Fibroblast of lung (primary cell): ENCODE results near the gene CFAP119. TPM values are rescaled to one million over a fixed set of nuclear protein-coding genes. Genes with fewer than 3 reads are reported as not detected.
A peak's percentile ranks its signal among the peaks of the same experiment; 100 is the strongest.

ENCODE experiments used
- DNase-seq, 2 donors: peaks; one replicate each; pipeline versions ENCODE4 v3.0.0 to v3.0.0-alpha.2; 2010; ENCODE audit warnings: low read depth in 2 of 2
- H2AFZ ChIP-seq: 2 replicates; pipeline ENCODE4 v1.5.1; 2012; ENCODE audit warnings: low read length, control low read depth, inconsistent platforms
- H3K27ac ChIP-seq: 2 replicates; pipeline ENCODE4 v1.5.1; 2011; ENCODE audit warnings: low read length, control low read depth; ENCODE audit not compliant: insufficient read depth
- H3K27me3 ChIP-seq: 2 replicates; pipeline ENCODE4 v1.5.1; 2011; ENCODE audit warnings: mild to moderate bottlenecking, low read length; ENCODE audit not compliant: control insufficient read depth, insufficient read depth
- H3K36me3 ChIP-seq: 2 replicates; pipeline ENCODE4 v1.5.1; 2011; ENCODE audit warnings: low read length; ENCODE audit not compliant: control insufficient read depth, insufficient read depth
- H3K4me1 ChIP-seq: 2 replicates; pipeline ENCODE4 v1.5.1; 2011; ENCODE audit warnings: low read length; ENCODE audit not compliant: control insufficient read depth, insufficient read depth; ENCODE audit errors: extremely low read depth
- H3K4me2 ChIP-seq: 2 replicates; pipeline ENCODE4 v1.5.1; 2011; ENCODE audit warnings: low read length, control low read depth; ENCODE audit not compliant: insufficient read depth; ENCODE audit errors: extremely low read depth
- H3K4me3 ChIP-seq, 4 experiments: fragments of 200-600 bp in 1 of 4; sonication (generic) in 1 of 4; replicated peaks in 1 of 4; 2 replicates each; pipeline ENCODE4 v1.5.1; 2011 to 2016; ENCODE audit warnings: low read length in 4 of 4, low read depth in 3 of 4, mild to moderate bottlenecking in 3 of 4, control low read depth in 2 of 4, inconsistent platforms in 1 of 4, mixed read lengths in 1 of 4; ENCODE audit not compliant: insufficient read depth in 1 of 4; ENCODE audit errors: control extremely low read depth in 1 of 4
- H3K79me2 ChIP-seq: 2 replicates; pipeline ENCODE4 v1.5.1; 2012; ENCODE audit warnings: mild to moderate bottlenecking, low read length, inconsistent platforms; ENCODE audit not compliant: control insufficient read depth, insufficient read depth
- H3K9ac ChIP-seq: 2 replicates; pipeline ENCODE4 v1.5.1; 2011; ENCODE audit warnings: mild to moderate bottlenecking, low read length, control low read depth; ENCODE audit not compliant: insufficient read depth
- H3K9me3 ChIP-seq: 2 replicates; pipeline ENCODE4 v1.5.1; 2012; ENCODE audit warnings: low read depth, low read length; ENCODE audit not compliant: control insufficient read depth, insufficient read depth
- H4K20me1 ChIP-seq: 2 replicates; pipeline ENCODE4 v1.5.1; 2011; ENCODE audit warnings: low read length; ENCODE audit not compliant: control insufficient read depth, insufficient read depth; ENCODE audit errors: extremely low read depth
- EZH2 ChIP-seq: IDR thresholded peaks from 2 replicates; pipeline ENCODE4 v1.5.1; 2012; ENCODE audit warnings: low read length, control low read depth, mild to moderate bottlenecking; ENCODE audit errors: missing control alignments
- polyA plus RNA-seq, 2 donors: library from polyadenylated mRNA; depleted of rRNA in 1 of 2; stranded (reverse) in 1 of 2; unstranded in 1 of 2; fragments of >200 nt; gene quantifications; 2 replicates each; pipeline ENCODE4 v1.2.1, GENCODE V29; 2011 to 2012; ENCODE audit warnings: missing spikeins in 1 of 2
- total RNA-seq: library from RNA; depleted of rRNA; stranded (reverse); fragments of >200 nt; gene quantifications from 2 replicates; pipeline ENCODE4 v1.2.1, GENCODE V29; 2014
- TF ChIP-seq, protein P1 (sequence below), 2 donors: IDR thresholded peaks in 1 of 2; conservative IDR thresholded peaks in 1 of 2; 1 replicate in 1 of 2; 2 replicates in 1 of 2; pipeline ENCODE4 v1.5.1; 2011 to 2012; ENCODE audit warnings: low read length in 2 of 2, control low read depth in 1 of 2, inconsistent platforms in 1 of 2, low read depth in 1 of 2, mild to moderate bottlenecking in 1 of 2

Gene CFAP119
- total and polyA plus RNA-seq, 2 donors (not counting 1 experiment from before 2014, with no cell fraction given): 1.3 to 1.5 TPM

DNA sequence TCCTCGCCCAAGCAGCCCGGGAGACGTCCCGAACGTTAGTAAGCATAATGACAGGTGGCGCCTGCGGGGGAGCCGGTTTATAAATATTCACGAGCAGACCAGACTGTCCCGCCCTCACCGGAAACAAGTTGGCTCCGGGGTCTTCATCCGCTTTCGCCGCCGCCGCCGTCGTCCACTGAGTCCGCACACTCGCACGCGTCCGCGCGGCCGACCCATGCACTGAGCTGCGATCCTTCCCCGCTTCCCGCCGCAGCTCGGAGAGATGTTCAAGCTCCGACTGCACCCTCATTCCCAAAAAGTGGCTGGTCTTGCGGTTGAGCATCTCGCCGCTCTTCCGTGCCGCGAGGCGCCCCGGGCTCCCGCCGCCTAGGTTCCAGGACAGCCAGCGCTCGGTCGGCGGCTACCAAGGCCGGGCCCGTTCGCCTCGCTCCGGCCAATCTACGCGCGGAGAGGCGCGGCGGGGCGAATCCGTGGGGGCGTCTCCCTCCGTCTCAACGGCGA, 385 bp downstream of the CFAP119 start:
- H2AFZ ChIP-seq: peak overlapping the region; percentile 97
- peaks cover 14% of the 10 kb centered on the region for H3K4me1 ChIP-seq
- no peaks in the 10 kb centered on the region for H3K9me3 ChIP-seq
- peak overlapping the region; percentile 92 for H3K27ac ChIP-seq
- TF ChIP-seq, protein P1, sequence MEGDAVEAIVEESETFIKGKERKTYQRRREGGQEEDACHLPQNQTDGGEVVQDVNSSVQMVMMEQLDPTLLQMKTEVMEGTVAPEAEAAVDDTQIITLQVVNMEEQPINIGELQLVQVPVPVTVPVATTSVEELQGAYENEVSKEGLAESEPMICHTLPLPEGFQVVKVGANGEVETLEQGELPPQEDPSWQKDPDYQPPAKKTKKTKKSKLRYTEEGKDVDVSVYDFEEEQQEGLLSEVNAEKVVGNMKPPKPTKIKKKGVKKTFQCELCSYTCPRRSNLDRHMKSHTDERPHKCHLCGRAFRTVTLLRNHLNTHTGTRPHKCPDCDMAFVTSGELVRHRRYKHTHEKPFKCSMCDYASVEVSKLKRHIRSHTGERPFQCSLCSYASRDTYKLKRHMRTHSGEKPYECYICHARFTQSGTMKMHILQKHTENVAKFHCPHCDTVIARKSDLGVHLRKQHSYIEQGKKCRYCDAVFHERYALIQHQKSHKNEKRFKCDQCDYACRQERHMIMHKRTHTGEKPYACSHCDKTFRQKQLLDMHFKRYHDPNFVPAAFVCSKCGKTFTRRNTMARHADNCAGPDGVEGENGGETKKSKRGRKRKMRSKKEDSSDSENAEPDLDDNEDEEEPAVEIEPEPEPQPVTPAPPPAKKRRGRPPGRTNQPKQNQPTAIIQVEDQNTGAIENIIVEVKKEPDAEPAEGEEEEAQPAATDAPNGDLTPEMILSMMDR (conservative IDR thresholded peaks at IDR 0.05 in 1 of 2, IDR thresholded peaks at IDR 0.05 in 1 of 2; ENCODE audit: low read depth in 1 of 2, low read length in 2 of 2): no peak
- TF ChIP-seq EZH2: no peak
- H3K4me3 ChIP-seq: peak overlapping the region; percentile 81 to 95 (median 88)
- peak overlapping the region; percentile 98 for H3K4me2 ChIP-seq
- H3K79me2 ChIP-seq: peaks cover 26% of the 10 kb centered on the region
- DNase-seq: peak; percentile 18 to 34
- peaks cover 35% of the 10 kb centered on the region for H3K36me3 ChIP-seq
- peak overlapping the region; percentile 67 for H3K9ac ChIP-seq
- no peaks in the 10 kb centered on the region for H4K20me1 ChIP-seq
- no peaks in the 10 kb centered on the region for H3K27me3 ChIP-seq

- Histone ChIP-seq H3K27ac (peak overlapping the region; percentile 92), H3K4me2 (peak overlapping the region; percentile 98), H3K4me1 (peaks cover 14% of the 10 kb centered on the region), H3K79me2 (peaks cover 26% of the 10 kb centered on the region), H3K9ac (peak overlapping the region; percentile 67), H3K27me3 (no peaks in the 10 kb centered on the region), H3K36me3 (peaks cover 33% of the 10 kb centered on the region), H3K4me3 (peak overlapping the region; percentile 81 to 95 (median 88)), H4K20me1 (no peaks in the 10 kb centered on the region), H3K9me3 (no peaks in the 10 kb centered on the region), H2AFZ (peak overlapping the region; percentile 97)
- TF ChIP-seq, protein P1 (conservative IDR thresholded peaks at IDR 0.05 in 1 of 2, IDR thresholded peaks at IDR 0.05 in 1 of 2; ENCODE audit: low read depth in 1 of 2, low read length in 2 of 2): no peak
- no peak for TF ChIP-seq EZH2
- no peak for DNase-seq
Observed at GRCh38 chr16:30760577-30761426, 1.1 kb downstream of the CFAP119 start.

DNA sequence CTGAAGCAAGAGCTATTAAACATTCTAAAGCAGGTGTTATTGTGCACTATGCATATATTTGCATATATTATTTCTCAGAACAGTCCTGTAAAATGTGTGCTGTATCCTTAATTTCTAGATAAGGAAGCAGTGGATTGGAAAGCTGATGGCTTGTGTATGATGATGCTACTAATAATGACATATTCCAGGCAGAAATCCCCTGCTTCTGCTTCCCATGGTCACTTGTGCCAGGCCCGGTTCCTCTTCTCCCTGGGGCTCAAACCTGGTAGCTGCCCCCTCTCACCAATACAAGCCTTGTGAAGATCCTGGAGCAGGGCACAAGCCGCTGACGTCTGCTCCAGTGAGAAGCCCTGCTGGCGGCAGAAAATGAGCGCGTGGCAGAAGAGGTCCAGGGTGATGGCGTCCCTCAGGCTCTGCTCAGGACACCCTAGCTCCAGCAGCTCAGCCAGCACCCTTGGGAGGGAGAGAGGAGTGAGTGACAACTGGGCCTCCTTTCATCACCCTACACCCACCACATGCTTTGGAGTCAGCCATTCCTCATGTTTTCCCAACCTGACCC, 1.8 kb downstream of the CFAP119 start:
- no peak for DNase-seq
- peak overlapping the region; percentile 98 for H3K4me2 ChIP-seq
- H4K20me1 ChIP-seq: no peaks in the 10 kb centered on the region
- no peaks in the 10 kb centered on the region for H3K9me3 ChIP-seq
- no peak overlapping the region for H3K4me3 ChIP-seq
- no peaks in the 10 kb centered on the region for H3K27me3 ChIP-seq
- H2AFZ ChIP-seq: no peak overlapping the region
- H3K4me1 ChIP-seq: peaks cover 14% of the 10 kb centered on the region
- no peak overlapping the region for H3K9ac ChIP-seq
- no peak for TF ChIP-seq EZH2
- TF ChIP-seq, protein P1 (conservative IDR thresholded peaks at IDR 0.05 in 1 of 2, IDR thresholded peaks at IDR 0.05 in 1 of 2; ENCODE audit: low read depth in 1 of 2, low read length in 2 of 2): no peak
- peaks cover 28% of the 10 kb centered on the region for H3K36me3 ChIP-seq
- no peak overlapping the region for H3K27ac ChIP-seq
- peaks cover 26% of the 10 kb centered on the region for H3K79me2 ChIP-seq
